PC-3 (cell line): ENCODE results near the gene SLC30A10. TPM values are rescaled to one million over a fixed set of nuclear protein-coding genes. Genes with fewer than 3 reads are reported as not detected.
"Not testable (repeated sequence)": the region's sequence is repeated elsewhere in the genome, so short reads cannot be mapped to it uniquely, and the experiment has no call there.

Experiments
- ATAC-seq: fragments of 200-7000 bp; cut with Tn5 transposase; 2 replicates; pipeline ENCODE4 v1.9.1; 2020; ENCODE audit warnings: mild to moderate bottlenecking, moderate library complexity
- BruUV-seq: library from RNA; stranded (reverse); fragments of 400-500 nt; replicated peaks from 2 replicates; lab custom pipeline; 2021; lab: Mats Ljungman, UMichigan
- CTCF ChIA-PET: fragments of 300-600 bp; sonication (Branson Sonifier 250); formaldehyde crosslinking; loops from one replicate; lab custom pipeline; 2022; ENCODE audit warnings: antibody characterized with exemption; lab: Charles Lee
- POLR2A ChIA-PET: fragments of 300-600 bp; sonication (Branson Sonifier 250); formaldehyde crosslinking; loops from one replicate; lab custom pipeline; 2022; ENCODE audit warnings: antibody characterized with exemption; ENCODE audit not compliant: unreplicated experiment; lab: Charles Lee
- DNase-seq: peaks from one replicate; pipeline ENCODE4 v3.0.0-alpha.2; 2015
- H2AFZ ChIP-seq: fragments of 300-600 bp; sonication (generic); 2 replicates; pipeline ENCODE4 v1.6.0; 2016; ENCODE audit warnings: antibody characterized with exemption, low read length
- H3F3A ChIP-seq: fragments of 300-600 bp; sonication (generic); one replicate; pipeline ENCODE4 v1.6.0; 2017; ENCODE audit warnings: antibody characterized with exemption, low read length, control low read depth, mild to moderate bottlenecking; ENCODE audit not compliant: unreplicated experiment
- H3K27ac ChIP-seq: fragments of 300-600 bp; sonication (generic); 2 replicates; pipeline ENCODE4 v1.5.1; 2016; ENCODE audit warnings: mild to moderate bottlenecking, low read length
- H3K27me3 ChIP-seq: fragments of 300-600 bp; sonication (generic); 2 replicates; pipeline ENCODE4 v1.6.1; 2016; ENCODE audit warnings: low read length, mixed read lengths
- H3K36me3 ChIP-seq: fragments of 300-600 bp; sonication (generic); 2 replicates; pipeline ENCODE4 v1.6.1; 2016; ENCODE audit warnings: low read depth, mixed run types, low read length, mixed read lengths
- H3K4me1 ChIP-seq: fragments of 300-600 bp; sonication (generic); 2 replicates; pipeline ENCODE4 v1.5.1; 2016; ENCODE audit warnings: low read length; ENCODE audit not compliant: insufficient read depth
- H3K4me2 ChIP-seq: fragments of 300-600 bp; sonication (generic); 2 replicates; pipeline ENCODE4 v1.6.0; 2016; ENCODE audit warnings: low read length
- H3K4me3 ChIP-seq: fragments of 300-600 bp; sonication (generic); 2 replicates; pipeline ENCODE4 v1.5.1; 2016; ENCODE audit warnings: mild to moderate bottlenecking, low read length, mixed read lengths
- H3K79me2 ChIP-seq: fragments of 300-600 bp; sonication (generic); 2 replicates; pipeline ENCODE4 v1.6.1; 2017; ENCODE audit warnings: low read length, mixed read lengths
- H3K9ac ChIP-seq: fragments of 300-600 bp; sonication (generic); 2 replicates; pipeline ENCODE4 v1.6.0; 2016; ENCODE audit warnings: mild to moderate bottlenecking, low read length
- H3K9me2 ChIP-seq: fragments of 300-600 bp; sonication (generic); replicated peaks from 2 replicates; pipeline ENCODE4 v1.6.1; 2016; ENCODE audit warnings: mixed run types, low read length, mixed read lengths
- H3K9me3 ChIP-seq: fragments of 300-600 bp; sonication (generic); 2 replicates; pipeline ENCODE4 v1.6.1; 2016; ENCODE audit warnings: low read length, mixed read lengths
- H4K20me1 ChIP-seq: fragments of 300-600 bp; sonication (generic); 2 replicates; pipeline ENCODE4 v1.6.1; 2016; ENCODE audit warnings: low read length, mixed read lengths
- CTCF ChIP-seq: fragments of 300-600 bp; sonication (generic); conservative IDR thresholded peaks from 2 replicates; pipeline ENCODE4 v1.5.1; 2017; ENCODE audit warnings: antibody characterized with exemption, low read depth, mild to moderate bottlenecking, low read length
- EZH2 ChIP-seq: fragments of 300-600 bp; sonication (generic); IDR thresholded peaks from one replicate; pipeline ENCODE4 v1.6.1; 2017; ENCODE audit warnings: antibody characterized with exemption, mild to moderate bottlenecking, low read length; ENCODE audit not compliant: unreplicated experiment
- EZH2phosphoT487 ChIP-seq: fragments of 300-600 bp; sonication (generic); IDR thresholded peaks from 2 replicates; pipeline ENCODE4 v1.6.1; 2018; ENCODE audit warnings: mild to moderate bottlenecking, antibody characterized with exemption, low read length, borderline replicate concordance
- intact Hi-C: fragments of 100-400 bp; cut with micrococcal nuclease; formaldehyde crosslinking; loops from 2 replicates; pipeline ENCODE4 v1.9.0; 2023
- total RNA-seq: library from RNA; depleted of rRNA; stranded (reverse); fragments of >200 nt; gene quantifications from 2 replicates; pipeline ENCODE4 v1.2.3, GENCODE V29; 2014

Gene SLC30A10
- total RNA-seq, 1 experiment from 2014 or later, result not detected

GRCh38 chr1:219875860-219876259 is 52.5 kb downstream of the SLC30A10 start:
- H3K4me2 ChIP-seq, result no peak overlapping the region
- no peak overlapping the region for H3K9ac ChIP-seq
- no peak overlapping the region for H3K27ac ChIP-seq
- H3K36me3 ChIP-seq, result no peaks in the 10 kb centered on the region
- H3K4me3 ChIP-seq, result no peak overlapping the region
- no peak for DNase-seq
- H3K9me2 ChIP-seq, result no peaks in the 10 kb centered on the region
- peaks cover 80% of the 10 kb centered on the region for H3K27me3 ChIP-seq
- no peak for ATAC-seq
- H3K4me1 ChIP-seq, result no peaks in the 10 kb centered on the region
- TF ChIP-seq EZH2 (no peak), EZH2phosphoT487 (no peak), CTCF (no peak)
- intact Hi-C loops, result loop anchor here (2.0 kb wide), 1 partner anchor 81 kb away; no protein-coding TSS in a partner anchor
- H3K9me3 ChIP-seq, result no peaks in the 10 kb centered on the region
- BruUV-seq, result no TSS peak
- peaks cover 3% of the 10 kb centered on the region; the same call in 1 of the 2 replicates for H4K20me1 ChIP-seq
- H3F3A ChIP-seq, result no peaks in the 10 kb centered on the region
- ChIA-PET CTCF (no interaction called here), POLR2A (no interaction called here)
- H3K79me2 ChIP-seq, result no peaks in the 10 kb centered on the region
- no peak overlapping the region for H2AFZ ChIP-seq

DNA sequence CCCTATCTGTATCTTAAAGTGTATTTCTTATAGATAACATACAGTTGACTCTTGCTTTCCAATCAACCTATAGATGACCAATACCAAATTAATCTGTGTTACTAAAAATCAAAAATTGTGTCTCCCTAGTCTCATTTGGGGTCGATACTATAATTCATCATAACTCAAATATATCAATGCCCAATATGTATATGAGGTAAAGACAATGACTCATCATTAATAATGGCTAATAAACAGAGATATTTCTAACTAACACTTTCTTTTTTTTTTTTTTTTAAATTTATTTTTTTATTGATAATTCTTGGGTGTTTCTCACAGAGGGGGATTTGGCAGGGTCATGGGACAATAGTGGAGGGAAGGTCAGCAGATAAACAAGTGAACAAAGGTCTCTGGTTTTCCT is 55.8 kb downstream of the SLC30A10 start:
- CTCF ChIA-PET, H3K4me3 ChIP-seq, H3K9me3 ChIP-seq, H3K36me3 ChIP-seq, H3F3A ChIP-seq, H3K27ac ChIP-seq, H4K20me1 ChIP-seq, H3K9ac ChIP-seq, DNase-seq, H3K4me2 ChIP-seq, H3K79me2 ChIP-seq, H3K4me1 ChIP-seq, H2AFZ ChIP-seq, intact Hi-C loops, BruUV-seq, POLR2A ChIA-PET, H3K9me2 ChIP-seq, ATAC-seq: not testable (repeated sequence)
- peaks cover 54% of the 10 kb centered on the region for H3K27me3 ChIP-seq

- no peak overlapping the region for H2AFZ ChIP-seq
- no peak for ATAC-seq
- no peaks in the 10 kb centered on the region for H3K4me1 ChIP-seq
- H3F3A ChIP-seq, result no peaks in the 10 kb centered on the region
- ChIA-PET POLR2A (no interaction called here), CTCF (no interaction called here)
- no peak overlapping the region for H3K4me3 ChIP-seq
- H3K27ac ChIP-seq, result no peak overlapping the region
- H3K9ac ChIP-seq, result no peak overlapping the region
- H3K4me2 ChIP-seq, result no peak overlapping the region
- TF ChIP-seq CTCF (no peak), EZH2 (no peak), EZH2phosphoT487 (no peak)
- intact Hi-C loops, result no loop called here
- no TSS peak for BruUV-seq
- H3K36me3 ChIP-seq, result no peaks in the 10 kb centered on the region
- no peaks in the 10 kb centered on the region for H3K9me3 ChIP-seq
- H3K27me3 ChIP-seq, result peaks cover 47% of the 10 kb centered on the region
- no peak for DNase-seq
- no peaks in the 10 kb centered on the region for H3K9me2 ChIP-seq
- no peaks in the 10 kb centered on the region for H3K79me2 ChIP-seq
- no peaks in the 10 kb centered on the region for H4K20me1 ChIP-seq
These were observed 56.8 kb downstream of the SLC30A10 start for GRCh38 chr1:219871427-219872057.

DNA sequence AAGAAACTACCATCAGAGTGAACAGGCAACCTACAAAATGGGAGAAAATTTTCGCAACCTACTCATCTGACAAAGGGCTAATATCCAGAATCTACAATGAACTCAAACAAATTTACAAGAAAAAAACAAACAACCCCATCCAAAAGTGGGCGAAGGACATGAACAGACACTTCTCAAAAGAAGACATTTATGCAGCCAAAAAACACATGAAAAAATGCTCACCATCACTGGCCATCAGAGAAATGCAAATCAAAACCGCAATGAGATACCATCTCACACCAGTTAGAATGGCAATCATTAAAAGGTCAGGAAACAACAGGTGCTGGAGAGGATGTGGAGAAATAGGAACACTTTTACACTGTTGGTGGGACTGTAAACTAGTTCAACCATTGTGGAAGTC is 59.7 kb downstream of the SLC30A10 start:
- H2AFZ ChIP-seq, H4K20me1 ChIP-seq, POLR2A ChIA-PET, H3F3A ChIP-seq, intact Hi-C loops, H3K27ac ChIP-seq, H3K36me3 ChIP-seq, H3K4me2 ChIP-seq, DNase-seq, H3K9ac ChIP-seq, H3K79me2 ChIP-seq, H3K4me1 ChIP-seq, CTCF ChIA-PET, H3K4me3 ChIP-seq, ATAC-seq, H3K9me2 ChIP-seq, H3K9me3 ChIP-seq, BruUV-seq: not testable (repeated sequence)
- H3K27me3 ChIP-seq, result peaks cover 21% of the 10 kb centered on the region
